Measurements from ENCODE around the gene DDN.

Gene DDN

GRCh38 chr12:49019443-49020324, 20.5 kb upstream of the DDN start:
- in situ Hi-C loops (cut with HindIII; ENCODE audit: low pct_ligation_motif_present, low sequenced_read_pairs), result no loop called here
- Histone ChIP-seq H3K27ac (peak overlapping the region; percentile 91), H3K27me3 (replicated peaks) (no peaks in the 10 kb centered on the region), H3K4me3 (ENCODE audit: low read depth, low read length) (no peak overlapping the region), H3K36me3 (replicated peaks) (peaks cover 31% of the 10 kb centered on the region)
- peak; percentile 69 for TF ChIP-seq CTCF (IDR thresholded peaks at IDR 0.05; ENCODE audit: low read depth, low read length, missing control alignments)
- peak; percentile 40 for DNase-seq

- H3K36me3 ChIP-seq (replicated peaks), result peaks cover 28% of the 10 kb centered on the region
- peak overlapping the region; percentile 91 for H3K27ac ChIP-seq
- in situ Hi-C loops (cut with HindIII; ENCODE audit: low pct_ligation_motif_present, low sequenced_read_pairs), result no loop called here
- H3K27me3 ChIP-seq (replicated peaks), result no peaks in the 10 kb centered on the region
- DNase-seq, result no peak
- peak overlapping the region; percentile 99 for H3K4me3 ChIP-seq (ENCODE audit: low read depth, low read length)
- TF ChIP-seq CTCF (IDR thresholded peaks at IDR 0.05; ENCODE audit: low read depth, low read length, missing control alignments), result no peak
Observed at GRCh38 chr12:49019120-49019430, 19.9 kb upstream of the DDN start.

GRCh38 chr12:49018261-49019119, 19.3 kb upstream of the DDN start, which contains the start of gene PRKAG1:
PRKAG1 (minus strand) TSS chr12:49018776; CDS start chr12:49018740, 36 bp downstream.
- no peaks in the 10 kb centered on the region for H3K27me3 ChIP-seq (replicated peaks)
- peaks cover 24% of the 10 kb centered on the region for H3K36me3 ChIP-seq (replicated peaks)
- H3K27ac ChIP-seq, result peak within 1 kb of the TSS; percentile 91
- in situ Hi-C loops (cut with HindIII; ENCODE audit: low pct_ligation_motif_present, low sequenced_read_pairs), result no loop called here
- peak; percentile 91 for DNase-seq
- TF ChIP-seq CTCF (IDR thresholded peaks at IDR 0.05; ENCODE audit: low read depth, low read length, missing control alignments), result peak; percentile 74
- H3K4me3 ChIP-seq (ENCODE audit: low read depth, low read length), result peak within 1 kb of the TSS; percentile 99

- Histone ChIP-seq H3K27ac (peak overlapping the region; percentile 91), H3K36me3 (replicated peaks) (peaks cover 18% of the 10 kb centered on the region), H3K27me3 (replicated peaks) (no peaks in the 10 kb centered on the region), H3K4me3 (ENCODE audit: low read depth, low read length) (peak overlapping the region; percentile 99)
- no peak for TF ChIP-seq CTCF (IDR thresholded peaks at IDR 0.05; ENCODE audit: low read depth, low read length, missing control alignments)
- peak; percentile 32 for DNase-seq
- in situ Hi-C loops (cut with HindIII; ENCODE audit: low pct_ligation_motif_present, low sequenced_read_pairs), result no loop called here
Observed at GRCh38 chr12:49017891-49018260, 18.7 kb upstream of the DDN start.

GRCh38 chr12:49015196-49015595, 16.0 kb upstream of the DDN start:
- no peak for TF ChIP-seq CTCF (IDR thresholded peaks at IDR 0.05; ENCODE audit: low read depth, low read length, missing control alignments)
- H3K27ac ChIP-seq, result no peak overlapping the region
- H3K27me3 ChIP-seq (replicated peaks), result no peaks in the 10 kb centered on the region
- H3K36me3 ChIP-seq (replicated peaks), result peaks cover 23% of the 10 kb centered on the region
- in situ Hi-C loops (cut with HindIII; ENCODE audit: low pct_ligation_motif_present, low sequenced_read_pairs), result no loop called here
- DNase-seq, result no peak
- H3K4me3 ChIP-seq (ENCODE audit: low read depth, low read length), result no peak overlapping the region
